Kidney epithelial cell (primary cell): ENCODE results near the gene PRR22. TPM values are rescaled to one million over a fixed set of nuclear protein-coding genes. Genes with fewer than 3 reads are reported as not detected.
"Not testable (repeated sequence)": the region's sequence is repeated elsewhere in the genome, so short reads cannot be mapped to it uniquely, and the experiment has no call there.

Experiments used
- DNase-seq: peaks from one replicate; pipeline ENCODE4 v3.0.0-alpha.2; 2010; ENCODE audit warnings: low read depth
- H3K27me3 ChIP-seq: 2 replicates; pipeline ENCODE4 v1.6.0; 2011; ENCODE audit warnings: low read length; ENCODE audit not compliant: control insufficient read depth, insufficient read depth
- H3K36me3 ChIP-seq: 2 replicates; pipeline ENCODE4 v1.5.1; 2011; ENCODE audit warnings: low read length; ENCODE audit not compliant: control insufficient read depth, insufficient read depth
- H3K4me3 ChIP-seq: 2 replicates; pipeline ENCODE4 v1.5.1; 2011; ENCODE audit warnings: low read depth, mild to moderate bottlenecking, control low read depth, low read length
- total RNA-seq: library from RNA; depleted of rRNA; stranded (reverse); fragments of >200 nt; gene quantifications from 2 replicates; pipeline ENCODE4 v1.2.3, GENCODE V29; 2015
- TF ChIP-seq, protein P1 (sequence below): IDR thresholded peaks from 2 replicates; pipeline ENCODE4 v1.5.1; 2011; ENCODE audit warnings: mild to moderate bottlenecking, moderate library complexity, low read length, control low read depth, inconsistent platforms; ENCODE audit not compliant: insufficient read depth, poor library complexity, severe bottlenecking

The PRR22 gene
- total RNA-seq, 1 donor from 2014 or later, result 2.2 TPM

DNA sequence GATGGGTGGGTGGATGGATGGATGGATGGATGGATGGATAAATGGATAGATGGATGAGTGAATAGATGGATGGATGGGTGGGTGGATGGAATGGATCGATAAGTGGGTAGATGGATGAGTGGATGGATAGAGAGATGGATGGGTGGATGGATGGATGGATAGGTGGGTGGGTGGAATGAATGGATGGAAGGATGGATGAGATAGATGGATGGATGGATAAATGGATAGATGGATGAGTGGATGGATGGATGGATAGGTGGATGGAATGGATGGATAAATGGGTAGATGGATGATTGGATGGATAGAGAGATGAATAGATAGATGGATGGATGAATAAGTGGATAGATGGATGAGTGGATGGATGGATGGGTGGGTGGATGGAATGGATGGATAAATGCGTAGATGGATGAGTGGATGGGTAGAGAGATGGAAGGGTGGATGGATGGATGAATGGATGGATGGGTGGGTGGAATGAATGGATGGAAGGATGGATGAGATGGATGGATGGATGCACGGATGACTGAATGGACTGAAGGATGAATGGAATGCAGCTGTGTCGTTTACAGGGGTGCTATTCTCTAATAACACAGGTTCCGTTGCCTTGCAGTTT is 21.8 kb downstream of the PRR22 start:
- no peak for DNase-seq
- Histone ChIP-seq H3K4me3 (no peak overlapping the region), H3K36me3 (no peaks in the 10 kb centered on the region), H3K27me3 (no peaks in the 10 kb centered on the region)
- TF ChIP-seq, protein P1, sequence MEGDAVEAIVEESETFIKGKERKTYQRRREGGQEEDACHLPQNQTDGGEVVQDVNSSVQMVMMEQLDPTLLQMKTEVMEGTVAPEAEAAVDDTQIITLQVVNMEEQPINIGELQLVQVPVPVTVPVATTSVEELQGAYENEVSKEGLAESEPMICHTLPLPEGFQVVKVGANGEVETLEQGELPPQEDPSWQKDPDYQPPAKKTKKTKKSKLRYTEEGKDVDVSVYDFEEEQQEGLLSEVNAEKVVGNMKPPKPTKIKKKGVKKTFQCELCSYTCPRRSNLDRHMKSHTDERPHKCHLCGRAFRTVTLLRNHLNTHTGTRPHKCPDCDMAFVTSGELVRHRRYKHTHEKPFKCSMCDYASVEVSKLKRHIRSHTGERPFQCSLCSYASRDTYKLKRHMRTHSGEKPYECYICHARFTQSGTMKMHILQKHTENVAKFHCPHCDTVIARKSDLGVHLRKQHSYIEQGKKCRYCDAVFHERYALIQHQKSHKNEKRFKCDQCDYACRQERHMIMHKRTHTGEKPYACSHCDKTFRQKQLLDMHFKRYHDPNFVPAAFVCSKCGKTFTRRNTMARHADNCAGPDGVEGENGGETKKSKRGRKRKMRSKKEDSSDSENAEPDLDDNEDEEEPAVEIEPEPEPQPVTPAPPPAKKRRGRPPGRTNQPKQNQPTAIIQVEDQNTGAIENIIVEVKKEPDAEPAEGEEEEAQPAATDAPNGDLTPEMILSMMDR, result no peak

DNA sequence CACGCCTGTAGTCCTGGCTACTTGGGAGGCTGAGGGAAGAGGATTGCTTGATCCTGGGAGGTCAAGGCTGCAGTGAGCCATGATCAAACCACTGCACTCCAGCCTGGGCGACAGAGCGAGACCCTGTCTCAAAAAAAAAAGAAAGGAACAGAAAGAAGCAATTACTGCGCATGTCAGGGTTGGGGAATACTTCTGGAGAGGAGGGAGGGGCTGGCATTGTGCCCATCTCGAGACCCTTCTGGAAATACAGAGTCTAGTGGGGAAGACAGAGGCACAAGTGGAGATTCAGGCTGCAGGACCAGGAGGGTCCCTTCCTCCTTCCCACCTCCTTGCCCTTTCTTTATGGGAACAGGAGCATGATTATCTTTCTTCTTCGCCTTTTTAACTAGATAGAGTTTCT is 30.8 kb downstream of the PRR22 start:
- Histone ChIP-seq H3K4me3 (no peak overlapping the region), H3K27me3 (no peaks in the 10 kb centered on the region), H3K36me3 (no peaks in the 10 kb centered on the region)
- no peak for DNase-seq
- TF ChIP-seq, protein P1, result no peak

DNA sequence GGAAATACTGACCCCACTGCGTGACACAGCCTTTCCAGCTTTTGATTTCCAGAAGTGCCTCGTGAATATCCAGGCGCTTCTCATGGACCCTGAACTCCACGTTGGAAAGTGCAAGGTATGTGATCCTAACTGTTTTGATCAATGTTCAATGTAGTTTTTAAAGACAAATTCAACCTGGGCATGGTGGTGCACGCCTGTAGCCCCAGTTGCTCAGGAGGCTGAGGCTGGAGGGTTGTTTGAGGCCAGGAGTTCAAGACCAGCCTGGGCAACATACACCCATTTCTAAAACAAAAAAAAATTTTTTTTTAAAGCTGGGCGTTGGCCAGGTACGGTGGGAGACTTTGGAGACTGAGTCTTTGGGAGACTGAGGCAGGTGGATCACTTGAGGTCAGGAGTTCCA is 32.8 kb downstream of the PRR22 start:
- TF ChIP-seq, protein P1, result no peak
- Histone ChIP-seq H3K27me3 (no peaks in the 10 kb centered on the region), H3K36me3 (no peaks in the 10 kb centered on the region), H3K4me3 (no peak overlapping the region)
- no peak for DNase-seq

DNA sequence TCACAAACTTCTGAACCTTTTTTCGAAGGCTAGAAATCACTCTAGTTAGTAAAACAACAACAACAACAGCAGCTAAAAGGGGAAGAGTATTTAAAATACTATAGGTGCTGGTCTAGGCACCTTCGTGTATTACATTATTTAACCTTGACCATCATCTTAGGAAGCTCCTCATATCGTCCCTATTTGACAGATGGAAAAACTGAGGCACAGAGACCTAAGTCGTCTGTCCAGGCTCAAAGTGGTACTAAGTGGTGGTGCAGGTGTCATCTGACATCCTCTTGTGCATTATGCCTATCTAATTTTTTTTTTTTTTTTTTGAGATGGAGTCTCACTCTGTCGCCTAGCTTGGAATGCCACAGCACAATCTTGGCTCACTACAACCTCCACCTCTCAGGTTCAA is 35.0 kb downstream of the PRR22 start:
- no peak overlapping the region for H3K4me3 ChIP-seq
- no peaks in the 10 kb centered on the region for H3K36me3 ChIP-seq
- TF ChIP-seq, protein P1, result no peak
- no peaks in the 10 kb centered on the region for H3K27me3 ChIP-seq
- no peak for DNase-seq

DNA sequence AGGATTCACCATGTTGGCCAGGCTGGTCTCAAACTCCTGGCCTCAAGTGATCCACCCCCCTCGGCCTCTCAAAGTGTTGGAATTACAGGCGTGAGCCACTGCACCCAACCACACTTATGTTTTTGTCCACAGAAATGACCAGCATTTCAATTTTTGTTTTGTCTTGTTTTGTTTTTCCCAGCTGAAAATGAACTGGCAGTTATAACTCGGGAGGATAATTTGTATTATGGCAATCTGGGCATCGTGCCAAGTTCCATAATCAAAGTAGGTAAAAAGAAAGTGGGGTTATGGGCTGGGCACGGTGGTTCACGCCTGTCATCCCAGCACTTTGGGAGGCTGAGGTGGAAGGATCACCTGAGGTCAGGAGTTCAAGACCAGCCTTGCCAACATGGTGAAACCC is 35.6 kb downstream of the PRR22 start:
- H3K36me3 ChIP-seq, result not testable (repeated sequence)

DNA sequence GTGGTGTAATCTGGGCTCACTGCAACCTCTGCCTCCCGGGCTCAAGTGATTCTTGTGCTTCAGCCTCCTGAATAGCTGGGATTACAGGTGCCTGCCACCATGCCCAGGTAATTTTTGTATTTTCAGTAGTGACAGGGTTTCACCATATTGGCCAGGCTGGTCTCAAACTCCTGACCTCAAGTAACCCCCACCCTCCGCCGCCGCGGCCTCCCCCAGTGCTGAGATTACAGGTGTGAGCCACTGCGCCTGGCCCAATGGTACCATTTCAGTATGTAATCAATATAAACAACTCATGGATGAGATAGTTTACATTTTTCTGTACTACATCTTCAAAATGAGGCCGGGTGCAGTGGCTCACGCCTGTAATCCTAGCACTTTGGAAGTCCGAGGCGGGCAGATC is 39.5 kb downstream of the PRR22 start:
- H3K4me3 ChIP-seq, H3K36me3 ChIP-seq, DNase-seq, H3K27me3 ChIP-seq: not testable (repeated sequence)

More for the DNA sequence above, 35.6 kb downstream of the PRR22 start:
- H3K4me3 ChIP-seq, H3K27me3 ChIP-seq, DNase-seq: not testable (repeated sequence)

DNA sequence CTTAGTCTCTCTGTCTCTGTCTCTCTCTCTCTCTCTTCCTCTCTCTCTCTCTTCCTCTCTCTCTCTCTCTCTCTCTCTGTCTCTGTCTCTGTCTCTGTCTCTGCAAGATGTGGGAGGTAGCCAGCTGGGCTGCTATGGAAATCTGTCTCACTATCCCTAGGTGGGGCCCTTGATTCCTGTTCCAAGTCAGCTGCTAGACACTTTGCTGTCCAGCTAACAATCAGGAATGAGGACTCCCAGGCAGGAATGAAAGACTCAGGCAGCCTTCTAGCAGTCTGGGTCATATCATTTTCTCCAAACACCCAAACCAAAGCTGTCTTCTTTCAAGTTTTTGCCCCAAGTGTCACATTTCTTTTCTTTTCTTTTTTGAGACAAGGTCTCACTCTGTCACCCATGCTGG is 40.9 kb downstream of the PRR22 start:
- no peaks in the 10 kb centered on the region for H3K36me3 ChIP-seq
- DNase-seq, result no peak
- TF ChIP-seq, protein P1, result no peak
- H3K4me3 ChIP-seq, result no peak overlapping the region
- no peaks in the 10 kb centered on the region for H3K27me3 ChIP-seq
